Cardiac muscle cell (in vitro differentiated cells and primary cell): ENCODE results near the gene S100A8. TPM values are rescaled to one million over a fixed set of nuclear protein-coding genes. Genes with fewer than 3 reads are reported as not detected.
A peak's percentile ranks its signal among the peaks of the same experiment; 100 is the strongest.

ENCODE experiments used
- DNase-seq, 2 donors: peaks; one replicate each; pipeline versions ENCODE4 v3.0.0 to v3.0.0-alpha.2; 2010 to 2017; ENCODE audit warnings: low read depth in 1 of 2, low spot score in 1 of 2
- H3K27ac ChIP-seq: fragments of 200-600 bp; sonication (generic); 2 replicates; pipeline ENCODE4 v1.5.1; 2016
- H3K27me3 ChIP-seq: fragments of 200-600 bp; sonication (generic); 2 replicates; pipeline ENCODE4 v1.6.0; 2016; ENCODE audit warnings: control low read depth
- H3K36me3 ChIP-seq: fragments of 200-600 bp; sonication (generic); 2 replicates; pipeline ENCODE4 v1.5.1; 2016; ENCODE audit warnings: control low read depth
- H3K4me1 ChIP-seq: fragments of 200-600 bp; sonication (generic); 2 replicates; pipeline ENCODE4 v1.8.1; 2017; ENCODE audit warnings: low read depth, mild to moderate bottlenecking, mixed run types
- H3K4me3 ChIP-seq: fragments of 200-600 bp; sonication (generic); 2 replicates; pipeline ENCODE4 v1.5.1; 2016; ENCODE audit warnings: mild to moderate bottlenecking
- H3K9me3 ChIP-seq: fragments of 200-600 bp; sonication (generic); 2 replicates; pipeline ENCODE4 v1.5.1; 2017; ENCODE audit warnings: low read depth, mild to moderate bottlenecking, control low read depth
- CTCF ChIP-seq: IDR thresholded peaks from 2 replicates; pipeline ENCODE4 v1.5.1; 2012; ENCODE audit warnings: low read depth, mild to moderate bottlenecking, low read length
- polyA plus RNA-seq: library from polyadenylated mRNA; unstranded; fragments of >200 nt; fragmentation: Nextera tagmentation; extraction: Ambion mirVana; gene quantifications from 2 replicates; pipeline ENCODE4 v1.2.1, GENCODE V29; 2016
- total RNA-seq: library from RNA; depleted of rRNA; stranded (reverse); fragments of >200 nt; gene quantifications from 2 replicates; pipeline ENCODE4 v1.2.3, GENCODE V29; 2016

Gene S100A8
- total and polyA plus RNA-seq, 2 experiments from 2014 or later: 4.4 TPM; not detected in 1

DNA sequence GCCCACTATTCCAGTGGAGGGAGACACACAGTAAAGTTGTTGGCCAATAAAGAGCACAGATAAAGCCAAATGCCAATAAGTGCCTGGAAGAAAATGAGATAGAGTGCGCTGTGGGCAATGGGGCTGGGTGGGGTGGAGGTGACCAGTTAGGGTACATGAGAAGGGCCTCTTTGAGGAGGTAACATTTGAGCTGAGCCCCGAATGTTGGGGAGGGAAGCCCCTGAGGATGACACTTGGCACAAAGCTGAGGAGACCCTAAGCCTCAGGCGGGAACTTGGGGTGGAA lies 32.2 kb downstream of the S100A8 start:
- no peak overlapping the region for H3K27ac ChIP-seq
- DNase-seq: no peak
- no peak for TF ChIP-seq CTCF
- H3K4me1 ChIP-seq: peaks cover 34% of the 10 kb centered on the region
- no peaks in the 10 kb centered on the region for H3K27me3 ChIP-seq
- H3K9me3 ChIP-seq: no peaks in the 10 kb centered on the region
- no peak overlapping the region for H3K4me3 ChIP-seq
- H3K36me3 ChIP-seq: no peaks in the 10 kb centered on the region

GRCh38 chr1:153357853-153358690 lies 32.8 kb downstream of the S100A8 start, which contains the start of gene S100A9:
Gene S100A9 (plus strand): TSS chr1:153357854. CDS start chr1:153358284, 430 bp downstream.
- no peak for DNase-seq
- H3K4me3 ChIP-seq: no peak within 1 kb of the TSS
- TF ChIP-seq CTCF: no peak
- no peaks in the 10 kb centered on the region for H3K27me3 ChIP-seq
- H3K9me3 ChIP-seq: no peaks in the 10 kb centered on the region
- no peak within 1 kb of the TSS for H3K27ac ChIP-seq
- H3K36me3 ChIP-seq: no peaks in the 10 kb centered on the region
- H3K4me1 ChIP-seq: peaks cover 34% of the 10 kb centered on the region

GRCh38 chr1:153357076-153357852 lies 33.6 kb downstream of the S100A8 start:
- Histone ChIP-seq H3K4me1 (peaks cover 27% of the 10 kb centered on the region), H3K27ac (no peak overlapping the region), H3K9me3 (no peaks in the 10 kb centered on the region), H3K36me3 (no peaks in the 10 kb centered on the region), H3K4me3 (no peak overlapping the region), H3K27me3 (no peaks in the 10 kb centered on the region)
- TF ChIP-seq CTCF: no peak
- no peak for DNase-seq

DNA sequence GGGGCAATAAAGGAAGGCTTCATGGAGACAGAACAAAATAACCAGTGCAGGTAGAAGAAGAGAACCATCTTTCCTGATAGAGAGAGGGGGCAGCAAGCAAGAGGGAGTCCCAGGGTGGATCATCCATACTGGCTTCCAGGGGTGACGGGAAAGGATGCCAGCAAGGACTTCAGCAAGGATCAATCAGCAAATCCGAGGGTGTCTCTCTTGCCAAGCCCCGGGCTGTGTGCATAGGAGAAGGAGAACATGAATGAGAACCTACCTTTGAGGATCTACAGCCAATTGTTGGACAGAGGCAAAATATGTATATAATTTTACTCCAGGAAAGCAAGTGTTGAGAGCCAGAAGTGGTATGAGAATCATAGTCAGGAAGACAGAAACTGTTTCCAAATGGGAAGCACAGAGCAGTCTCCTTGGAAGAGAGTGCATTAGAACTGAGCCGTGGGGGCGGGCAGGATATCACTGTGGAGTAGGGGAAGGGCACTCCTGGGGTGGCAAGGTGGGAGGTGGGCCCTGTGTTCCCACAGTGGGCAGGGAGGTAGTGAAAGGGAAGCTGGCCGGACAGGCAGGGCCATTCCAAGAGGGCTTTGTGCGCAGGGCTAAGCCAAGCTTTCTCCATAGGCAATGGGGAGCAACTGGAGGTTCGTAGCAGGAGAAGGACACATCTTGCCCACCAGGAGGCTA lies 34.3 kb downstream of the S100A8 start:
- Histone ChIP-seq H3K9me3 (no peaks in the 10 kb centered on the region), H3K4me3 (no peak overlapping the region), H3K27me3 (no peaks in the 10 kb centered on the region), H3K27ac (no peak overlapping the region), H3K36me3 (no peaks in the 10 kb centered on the region), H3K4me1 (peaks cover 20% of the 10 kb centered on the region)
- no peak for TF ChIP-seq CTCF
- DNase-seq: no peak

DNA sequence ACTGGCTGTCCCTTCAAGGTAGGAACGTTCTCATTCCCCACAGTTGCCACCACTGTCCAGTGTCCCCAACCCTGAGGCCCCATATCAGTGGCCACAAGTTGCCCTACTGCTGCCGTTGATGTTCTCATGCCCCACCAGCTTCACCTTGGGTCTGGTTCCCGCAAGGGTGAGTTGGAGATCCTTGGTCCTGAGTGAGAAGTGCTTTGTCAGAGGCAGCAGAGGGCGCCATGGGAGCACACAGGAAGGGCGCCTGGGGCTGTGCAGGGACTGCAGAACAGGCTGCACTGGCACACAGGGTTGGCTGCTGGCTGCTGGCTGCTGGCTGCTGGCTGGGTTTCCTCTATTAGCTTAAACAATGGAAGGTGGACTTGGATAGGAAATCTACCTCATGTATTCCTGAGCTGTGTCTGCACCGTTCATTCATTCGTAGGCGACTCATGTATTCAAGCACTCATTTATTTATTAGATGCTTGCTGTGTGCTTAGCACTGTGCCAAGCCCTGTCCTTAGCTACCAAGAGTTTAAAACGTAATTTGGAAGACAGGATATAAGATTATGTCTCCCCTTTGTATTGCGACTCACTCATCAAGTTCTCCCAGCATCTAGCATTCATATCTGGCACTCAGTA lies 35.3 kb downstream of the S100A8 start:
- Histone ChIP-seq H3K36me3 (no peaks in the 10 kb centered on the region), H3K4me3 (no peak overlapping the region), H3K27ac (no peak overlapping the region), H3K4me1 (peaks cover 12% of the 10 kb centered on the region), H3K9me3 (no peaks in the 10 kb centered on the region), H3K27me3 (no peaks in the 10 kb centered on the region)
- peak; percentile 75 for TF ChIP-seq CTCF
- DNase-seq: peak; percentile 69 to 84
